GM12892 (cell line): Measurements from ENCODE around the gene ROCK2.

Experiments used
- POLR2A ChIP-seq: IDR thresholded peaks from 2 replicates; pipeline ENCODE4 v1.6.1; 2011; ENCODE audit warnings: low read depth, low read length, control low read depth
- POLR2AphosphoS5 ChIP-seq: IDR thresholded peaks from 2 replicates; pipeline ENCODE4 v1.6.1; 2011; ENCODE audit warnings: low read depth, low read length, control low read depth

- TF ChIP-seq POLR2A (no peak), POLR2AphosphoS5 (no peak)
Observed at GRCh38 chr2:11390399-11390658, 45.9 kb upstream of the ROCK2 start.
